SK-N-SH (cell line): ENCODE measurements around the gene KIF3C.

ENCODE experiments used
- EP300 ChIP-seq, 2 experiments: IDR thresholded peaks; 2 replicates each; pipeline versions ENCODE4 v1.4.0 to v1.6.1; 2012; ENCODE audit warnings: borderline replicate concordance in 1 of 2, low read depth in 1 of 2, low read length in 1 of 2
- FOSL2 ChIP-seq: IDR thresholded peaks from 2 replicates; pipeline ENCODE4 v1.4.0; 2012; ENCODE audit warnings: low read depth, mild to moderate bottlenecking, moderate library complexity, borderline replicate concordance
- JUND ChIP-seq: IDR thresholded peaks from 2 replicates; pipeline ENCODE4 v1.4.0; 2012
- POLR2AphosphoS5 ChIP-seq: IDR thresholded peaks from 2 replicates; pipeline ENCODE4 v1.6.1; 2012; ENCODE audit warnings: low read depth, low read length
- SIN3A ChIP-seq: IDR thresholded peaks from 2 replicates; pipeline ENCODE4 v1.6.1; 2012; ENCODE audit warnings: low read depth, mild to moderate bottlenecking, low read length, moderate library complexity, borderline replicate concordance
- TAF1 ChIP-seq: IDR thresholded peaks from 2 replicates; pipeline ENCODE4 v1.6.1; 2012; ENCODE audit warnings: low read depth, mild to moderate bottlenecking, low read length, moderate library complexity, borderline replicate concordance
- TEAD4 ChIP-seq: IDR thresholded peaks from 2 replicates; pipeline ENCODE4 v1.4.0; 2012; ENCODE audit warnings: mild to moderate bottlenecking, borderline replicate concordance; ENCODE audit not compliant: insufficient read depth
- TF ChIP-seq, protein P1 (sequence below): fragments of 200-600 bp; sonication (generic); IDR thresholded peaks from 2 replicates; pipeline ENCODE4 v1.6.1; 2017; ENCODE audit warnings: antibody characterized with exemption, mild to moderate bottlenecking, moderate library complexity

DNA sequence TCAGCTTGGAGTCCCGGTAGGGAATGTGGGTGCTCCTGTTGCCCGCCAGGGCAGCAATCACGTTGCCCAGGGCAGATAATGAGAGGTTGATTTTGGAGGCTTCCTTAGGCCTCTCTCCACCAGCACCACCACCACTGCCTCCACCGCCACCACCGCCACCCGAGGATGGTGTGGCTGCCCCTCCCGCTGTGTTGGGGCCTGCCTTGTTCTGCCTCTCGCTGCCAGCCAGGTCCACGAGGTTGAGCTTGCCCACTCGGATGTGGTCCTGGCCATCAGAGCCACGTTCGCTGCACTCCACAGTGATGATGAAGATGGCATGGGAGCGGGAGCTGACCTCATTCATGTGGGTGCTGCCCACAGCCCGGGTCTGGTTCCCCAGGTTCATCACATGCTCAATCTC, 1.3 kb downstream of the KIF3C start:
- TF ChIP-seq TAF1: no peak
- TF ChIP-seq JUND: no peak
- TF ChIP-seq, protein P1, sequence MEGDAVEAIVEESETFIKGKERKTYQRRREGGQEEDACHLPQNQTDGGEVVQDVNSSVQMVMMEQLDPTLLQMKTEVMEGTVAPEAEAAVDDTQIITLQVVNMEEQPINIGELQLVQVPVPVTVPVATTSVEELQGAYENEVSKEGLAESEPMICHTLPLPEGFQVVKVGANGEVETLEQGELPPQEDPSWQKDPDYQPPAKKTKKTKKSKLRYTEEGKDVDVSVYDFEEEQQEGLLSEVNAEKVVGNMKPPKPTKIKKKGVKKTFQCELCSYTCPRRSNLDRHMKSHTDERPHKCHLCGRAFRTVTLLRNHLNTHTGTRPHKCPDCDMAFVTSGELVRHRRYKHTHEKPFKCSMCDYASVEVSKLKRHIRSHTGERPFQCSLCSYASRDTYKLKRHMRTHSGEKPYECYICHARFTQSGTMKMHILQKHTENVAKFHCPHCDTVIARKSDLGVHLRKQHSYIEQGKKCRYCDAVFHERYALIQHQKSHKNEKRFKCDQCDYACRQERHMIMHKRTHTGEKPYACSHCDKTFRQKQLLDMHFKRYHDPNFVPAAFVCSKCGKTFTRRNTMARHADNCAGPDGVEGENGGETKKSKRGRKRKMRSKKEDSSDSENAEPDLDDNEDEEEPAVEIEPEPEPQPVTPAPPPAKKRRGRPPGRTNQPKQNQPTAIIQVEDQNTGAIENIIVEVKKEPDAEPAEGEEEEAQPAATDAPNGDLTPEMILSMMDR: no peak
- no peak for TF ChIP-seq POLR2AphosphoS5
- TF ChIP-seq TEAD4: no peak
- TF ChIP-seq SIN3A: no peak
- no peak for TF ChIP-seq FOSL2
- TF ChIP-seq EP300 (IDR thresholded peaks at IDR 0.05; ENCODE audit: borderline replicate concordance in 1 of 2, low read depth in 1 of 2, low read length in 1 of 2): no peak
